SK-N-DZ (cell line): ENCODE results near the gene GNG8.
"Not testable (repeated sequence)": the region's sequence is repeated elsewhere in the genome, so short reads cannot be mapped to it uniquely, and the experiment has no call there.

Experiments used
- DNase-seq: peaks from one replicate; pipeline ENCODE4 v3.0.0-alpha.2; 2015; ENCODE audit warnings: low spot score

Gene GNG8

GRCh38 chr19:46648060-46648960 lies 12.3 kb upstream of the GNG8 start:
- DNase-seq = no peak

- DNase-seq = no peak
Measured at GRCh38 chr19:46646402-46646801, 10.4 kb upstream of the GNG8 start.

GRCh38 chr19:46644720-46645119 lies 8.7 kb upstream of the GNG8 start:
- DNase-seq = no peak

- no peak for DNase-seq
Measured at GRCh38 chr19:46640656-46641055, 4.7 kb upstream of the GNG8 start.

- DNase-seq = peak; percentile 64
Measured at GRCh38 chr19:46639358-46640182, 3.6 kb upstream of the GNG8 start.

- DNase-seq = no peak
Measured at GRCh38 chr19:46637224-46637623, 1.2 kb upstream of the GNG8 start.

- no peak for DNase-seq
Measured at GRCh38 chr19:46634656-46635218, 1.3 kb downstream of the GNG8 start.

GRCh38 chr19:46634045-46634655 lies 1.9 kb downstream of the GNG8 start:
- no peak for DNase-seq

GRCh38 chr19:46633130-46633529 lies 2.9 kb downstream of the GNG8 start:
- DNase-seq = no peak

GRCh38 chr19:46631481-46631880 lies 4.5 kb downstream of the GNG8 start:
- DNase-seq = no peak

- DNase-seq = peak; percentile 49
Measured at GRCh38 chr19:46630586-46631205, 5.3 kb downstream of the GNG8 start.

- no peak for DNase-seq
Measured at GRCh38 chr19:46629546-46630025, 6.4 kb downstream of the GNG8 start.

- DNase-seq = not testable (repeated sequence)
Measured at GRCh38 chr19:46628970-46629369, 7.0 kb downstream of the GNG8 start.

GRCh38 chr19:46626446-46626845 lies 9.6 kb downstream of the GNG8 start:
- no peak for DNase-seq

GRCh38 chr19:46625731-46626130 lies 10.3 kb downstream of the GNG8 start:
- no peak for DNase-seq

GRCh38 chr19:46624958-46625661 lies 10.9 kb downstream of the GNG8 start, which contains the start of gene PTGIR:
TSS of gene PTGIR (minus strand) at chr19:46625089. CDS start at chr19:46624225, 864 bp downstream.
- DNase-seq = no peak

- DNase-seq = no peak
Measured at GRCh38 chr19:46623915-46624502, 12.0 kb downstream of the GNG8 start.

GRCh38 chr19:46622118-46622446 lies 13.9 kb downstream of the GNG8 start:
- no peak for DNase-seq

GRCh38 chr19:46621191-46622117 lies 14.5 kb downstream of the GNG8 start:
- DNase-seq = no peak
